BE2C (cell line): Measurements from ENCODE around the gene CADM1.

Experiments
- DNase-seq: peaks from one replicate; pipeline ENCODE4 v3.0.0-alpha.2; 2020
- H3K27me3 ChIP-seq: fragments of 250-450 bp; sonication (Bioruptor Pico); 2 replicates; pipeline ENCODE4 v1.5.1; 2020; ENCODE audit warnings: mild to moderate bottlenecking
- H3K36me3 ChIP-seq: fragments of 250-450 bp; sonication (Bioruptor Pico); 2 replicates; pipeline ENCODE4 v1.5.1; 2020; ENCODE audit warnings: mild to moderate bottlenecking
- H3K4me1 ChIP-seq: fragments of 250-450 bp; sonication (Bioruptor Pico); 2 replicates; pipeline ENCODE4 v1.5.1; 2020
- H3K4me3 ChIP-seq: 2 replicates; pipeline ENCODE4 v1.5.1; 2011; ENCODE audit warnings: low read depth, low read length
- H3K9me3 ChIP-seq: fragments of 250-450 bp; sonication (Bioruptor Pico); 2 replicates; pipeline ENCODE4 v1.5.1; 2020
- TF ChIP-seq, protein P1 (sequence below): IDR thresholded peaks from 2 replicates; pipeline ENCODE4 v1.5.1; 2012; ENCODE audit warnings: mild to moderate bottlenecking, low read depth, low read length

Gene CADM1

GRCh38 chr11:115385226-115385625 lies 119.0 kb downstream of the CADM1 start:
- TF ChIP-seq, protein P1, sequence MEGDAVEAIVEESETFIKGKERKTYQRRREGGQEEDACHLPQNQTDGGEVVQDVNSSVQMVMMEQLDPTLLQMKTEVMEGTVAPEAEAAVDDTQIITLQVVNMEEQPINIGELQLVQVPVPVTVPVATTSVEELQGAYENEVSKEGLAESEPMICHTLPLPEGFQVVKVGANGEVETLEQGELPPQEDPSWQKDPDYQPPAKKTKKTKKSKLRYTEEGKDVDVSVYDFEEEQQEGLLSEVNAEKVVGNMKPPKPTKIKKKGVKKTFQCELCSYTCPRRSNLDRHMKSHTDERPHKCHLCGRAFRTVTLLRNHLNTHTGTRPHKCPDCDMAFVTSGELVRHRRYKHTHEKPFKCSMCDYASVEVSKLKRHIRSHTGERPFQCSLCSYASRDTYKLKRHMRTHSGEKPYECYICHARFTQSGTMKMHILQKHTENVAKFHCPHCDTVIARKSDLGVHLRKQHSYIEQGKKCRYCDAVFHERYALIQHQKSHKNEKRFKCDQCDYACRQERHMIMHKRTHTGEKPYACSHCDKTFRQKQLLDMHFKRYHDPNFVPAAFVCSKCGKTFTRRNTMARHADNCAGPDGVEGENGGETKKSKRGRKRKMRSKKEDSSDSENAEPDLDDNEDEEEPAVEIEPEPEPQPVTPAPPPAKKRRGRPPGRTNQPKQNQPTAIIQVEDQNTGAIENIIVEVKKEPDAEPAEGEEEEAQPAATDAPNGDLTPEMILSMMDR = no peak

DNA sequence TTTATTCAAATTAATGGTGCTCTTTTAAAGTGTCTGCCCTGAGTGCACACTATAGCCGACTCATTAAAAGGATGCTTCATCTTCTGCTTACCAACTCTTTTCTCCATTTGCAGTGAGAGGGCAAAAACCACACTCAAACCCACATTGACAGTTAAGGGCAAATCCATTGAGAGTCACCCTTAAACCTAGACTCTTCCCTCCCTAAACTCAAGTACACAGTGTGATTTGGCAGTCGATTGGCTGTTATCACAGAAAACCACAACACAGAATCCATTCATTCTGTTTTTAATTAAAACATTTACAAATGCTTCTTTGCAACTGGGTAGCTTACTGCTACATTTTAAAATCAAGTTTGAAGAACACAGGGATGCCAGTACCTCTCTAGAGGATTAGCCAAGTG lies 120.0 kb downstream of the CADM1 start:
- TF ChIP-seq, protein P1 = no peak
- Histone ChIP-seq H3K4me3 (no peak overlapping the region), H3K36me3 (no peaks in the 10 kb centered on the region; the same call in 1 of the 2 replicates), H3K27me3 (no peaks in the 10 kb centered on the region), H3K4me1 (peaks cover 15% of the 10 kb centered on the region), H3K9me3 (no peaks in the 10 kb centered on the region)
- no peak for DNase-seq

More at GRCh38 chr11:115385226-115385625, 119.0 kb downstream of the CADM1 start:
- Histone ChIP-seq H3K9me3 (no peaks in the 10 kb centered on the region), H3K36me3 (no peaks in the 10 kb centered on the region; the same call in 1 of the 2 replicates), H3K27me3 (no peaks in the 10 kb centered on the region), H3K4me1 (peaks cover 18% of the 10 kb centered on the region), H3K4me3 (no peak overlapping the region)
- no peak for DNase-seq

DNA sequence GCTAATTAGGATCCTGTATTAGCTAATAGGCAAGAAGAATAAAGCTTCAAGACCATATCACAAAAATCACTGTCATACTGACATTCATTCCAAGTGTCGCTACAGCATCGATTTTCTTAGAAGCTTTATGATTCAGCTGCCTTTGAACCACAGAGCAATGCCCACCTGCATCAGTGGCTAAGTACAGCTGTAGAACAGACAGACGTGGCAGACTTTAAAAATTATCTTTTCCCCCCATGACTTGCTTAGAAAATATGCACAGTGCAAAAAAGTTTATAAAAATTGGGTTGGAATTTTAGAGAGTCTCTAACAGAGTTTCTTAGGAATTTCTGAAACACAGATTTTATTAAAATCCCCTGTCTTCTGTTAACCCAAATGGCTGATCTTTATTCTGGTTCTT lies 120.8 kb downstream of the CADM1 start:
- no peaks in the 10 kb centered on the region for H3K27me3 ChIP-seq
- H3K9me3 ChIP-seq = no peaks in the 10 kb centered on the region
- H3K4me1 ChIP-seq = peaks cover 20% of the 10 kb centered on the region
- no peaks in the 10 kb centered on the region; the same call in 1 of the 2 replicates for H3K36me3 ChIP-seq
- DNase-seq = no peak
- TF ChIP-seq, protein P1 = no peak
- no peak overlapping the region for H3K4me3 ChIP-seq

GRCh38 chr11:115379528-115379927 lies 124.7 kb downstream of the CADM1 start:
- no peaks in the 10 kb centered on the region for H3K9me3 ChIP-seq
- H3K27me3 ChIP-seq = no peaks in the 10 kb centered on the region
- no peaks in the 10 kb centered on the region; the same call in 1 of the 2 replicates for H3K36me3 ChIP-seq
- H3K4me3 ChIP-seq = no peak overlapping the region
- DNase-seq = no peak
- H3K4me1 ChIP-seq = peaks cover 13% of the 10 kb centered on the region
- TF ChIP-seq, protein P1 = no peak

DNA sequence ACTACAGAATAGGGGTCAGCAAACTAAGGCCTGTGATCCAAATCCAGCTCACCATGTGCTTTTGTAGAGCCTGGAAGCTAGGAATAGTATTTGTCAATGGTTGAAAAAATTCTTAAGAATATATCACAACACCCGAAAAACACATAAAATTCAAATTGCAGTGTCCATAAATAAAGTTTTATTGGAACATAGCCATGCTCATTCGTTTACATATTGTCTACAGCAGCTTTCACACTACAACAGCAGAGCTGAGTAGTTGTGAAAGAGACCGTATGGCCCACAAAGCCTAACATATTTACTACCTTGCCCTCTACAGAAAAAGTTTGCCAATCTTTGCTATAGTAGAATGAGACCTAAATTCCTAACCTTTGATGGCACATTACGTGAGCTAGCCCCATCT lies 125.7 kb downstream of the CADM1 start:
- TF ChIP-seq, protein P1 = no peak
- peaks cover 7% of the 10 kb centered on the region; the same call in 1 of the 2 replicates for H3K4me1 ChIP-seq
- no peak overlapping the region for H3K4me3 ChIP-seq
- no peaks in the 10 kb centered on the region; the same call in 1 of the 2 replicates for H3K36me3 ChIP-seq
- H3K9me3 ChIP-seq = no peaks in the 10 kb centered on the region
- DNase-seq = no peak
- no peaks in the 10 kb centered on the region for H3K27me3 ChIP-seq

- Histone ChIP-seq H3K36me3 (no peaks in the 10 kb centered on the region; the same call in 1 of the 2 replicates), H3K9me3 (no peaks in the 10 kb centered on the region), H3K4me1 (peaks cover 7% of the 10 kb centered on the region; the same call in 1 of the 2 replicates), H3K27me3 (no peaks in the 10 kb centered on the region), H3K4me3 (no peak overlapping the region)
- TF ChIP-seq, protein P1 = no peak
- no peak for DNase-seq
Measured at GRCh38 chr11:115377882-115378296, 126.3 kb downstream of the CADM1 start.
